Lung (tissue), 12 donors: ENCODE measurements around the gene TGFBR3. TPM values are rescaled to one million over a fixed set of nuclear protein-coding genes. Genes with fewer than 3 reads are reported as not detected.
"Not testable (repeated sequence)": the region's sequence is repeated elsewhere in the genome, so short reads cannot be mapped to it uniquely, and the experiment has no call there.

Experiments
- ATAC-seq: fragments of 200-7000 bp; cut with Tn5 transposase; one replicate; pipeline ENCODE4 v1.9.1; 2020; ENCODE audit warnings: moderate number of reproducible peaks; ENCODE audit not compliant: insufficient read depth, low FRiP score
- DNase-seq, 3 donors: peaks; one replicate each; pipeline ENCODE4 v3.0.0-alpha.2; 2013 to 2017
- H3K27ac ChIP-seq, 2 donors: one replicate each; pipeline ENCODE4 v1.5.1; 2013; ENCODE audit warnings: mild to moderate bottlenecking in 2 of 2, moderate library complexity in 2 of 2, control low read depth in 1 of 2, inconsistent platforms in 1 of 2, low read depth in 1 of 2, low read length in 1 of 2
- H3K27me3 ChIP-seq, 3 donors: one replicate each; pipeline ENCODE4 v1.5.1; 2013; ENCODE audit warnings: low read length in 2 of 3; ENCODE audit not compliant: control insufficient read depth in 3 of 3, insufficient read depth in 3 of 3
- H3K36me3 ChIP-seq, 4 donors: one replicate each; pipeline ENCODE4 v1.5.1; 2013; ENCODE audit warnings: low read length in 4 of 4, mild to moderate bottlenecking in 1 of 4, moderate library complexity in 1 of 4; ENCODE audit not compliant: control insufficient read depth in 4 of 4, insufficient read depth in 4 of 4
- H3K4me1 ChIP-seq, 5 donors: one replicate each; pipeline ENCODE4 v1.5.1; 2013; ENCODE audit warnings: low read length in 5 of 5, mild to moderate bottlenecking in 2 of 5, moderate library complexity in 1 of 5; ENCODE audit not compliant: control insufficient read depth in 5 of 5, insufficient read depth in 5 of 5
- H3K4me3 ChIP-seq: one replicate; pipeline ENCODE4 v1.5.1; 2013; ENCODE audit warnings: mild to moderate bottlenecking, control low read depth, moderate library complexity
- H3K9ac ChIP-seq, 2 donors: one replicate each; pipeline ENCODE4 v1.5.1; 2013; ENCODE audit warnings: low read length in 2 of 2, control low read depth in 1 of 2; ENCODE audit not compliant: insufficient read depth in 1 of 2
- H3K9me3 ChIP-seq, 4 donors: one replicate each; pipeline ENCODE4 v1.5.1; 2013; ENCODE audit warnings: low read length in 3 of 4, mild to moderate bottlenecking in 1 of 4, moderate library complexity in 1 of 4; ENCODE audit not compliant: control insufficient read depth in 4 of 4, insufficient read depth in 3 of 4
- CTCF ChIP-seq: IDR thresholded peaks from 2 replicates; pipeline ENCODE4 v1.5.1; 2012; ENCODE audit warnings: mild to moderate bottlenecking; ENCODE audit errors: control extremely low read depth, extremely low read depth
- WGBS, 2 donors: extraction: QIAGEN DNeasy Blood & Tissue Kit; methylation state at CpG; one replicate each; pipeline ENCODE4 v1.1.7; 2013; 5-methylcytosine and 5-hydroxymethylcytosine counted together
- polyA plus RNA-seq, 2 donors: library from polyadenylated mRNA; stranded (reverse); fragments of 200-250 nt; gene quantifications; one replicate each; pipeline ENCODE4 v1.2.1, GENCODE V29; 2013
- total RNA-seq, 2 donors: library from RNA; depleted of rRNA in 1 of 2; stranded (reverse); fragments of >200 nt in 1 of 2; gene quantifications; one replicate each; pipeline ENCODE4 v1.2.1, GENCODE V29; 2014 to 2021
- donor health status: control.
- donor health status: control.
- donor health status: Bipolar disorder and iron deficiency.
- donor health status: healthy.
- donor health status: DM: yes; HTN: yes; CAD: no.

The TGFBR3 gene
- total and polyA plus RNA-seq, 4 donors: 13.1 to 99.6 (median 26.5) TPM

GRCh38 chr1:91843843-91844242 lies 42.1 kb downstream of the TGFBR3 start:
- peak overlapping the region in 1 of 2 donors; percentile 33 for H3K27ac ChIP-seq
- WGBS, 2 donors: 95 to 98% methylated on average over 3 of the region's 3 CpGs

GRCh38 chr1:91842563-91842962 lies 43.4 kb downstream of the TGFBR3 start:
- no peak for TF ChIP-seq CTCF
- ATAC-seq: no peak
- H3K9me3 ChIP-seq: no peaks in the 10 kb centered on the region

More at GRCh38 chr1:91843843-91844242, 42.1 kb downstream of the TGFBR3 start:
- Histone ChIP-seq H3K9me3 (no peaks in the 10 kb centered on the region), H3K36me3 (no peaks in the 10 kb centered on the region), H3K9ac (no peak overlapping the region), H3K4me1 (peaks cover 8 to 27% (median 18%) of the 10 kb centered on the region in 5 donors), H3K27me3 (no peaks in the 10 kb centered on the region), H3K4me3 (no peak overlapping the region)
- no peak for TF ChIP-seq CTCF
- DNase-seq (no peak), ATAC-seq (no peak)

GRCh38 chr1:91842056-91842455 lies 43.9 kb downstream of the TGFBR3 start:
- TF ChIP-seq CTCF: no peak
- 74 to 86% methylated on average over 3 of the region's 3 CpGs for WGBS, 2 donors
- Histone ChIP-seq H3K9me3 (no peaks in the 10 kb centered on the region), H3K9ac (no peak overlapping the region), H3K4me3 (no peak overlapping the region), H3K27me3 (no peaks in the 10 kb centered on the region), H3K27ac (peak overlapping the region in 1 of 2 donors; percentile 1), H3K36me3 (no peaks in the 10 kb centered on the region), H3K4me1 (peaks cover 8 to 25% (median 18%) of the 10 kb centered on the region in 5 donors)
- ATAC-seq (no peak), DNase-seq (no peak)

More at GRCh38 chr1:91842563-91842962, 43.4 kb downstream of the TGFBR3 start:
- DNase-seq: no peak
- Histone ChIP-seq H3K4me1 (peaks cover 8 to 27% (median 18%) of the 10 kb centered on the region in 5 donors), H3K4me3 (no peak overlapping the region), H3K36me3 (no peaks in the 10 kb centered on the region), H3K27me3 (no peaks in the 10 kb centered on the region), H3K9ac (no peak overlapping the region), H3K27ac (peak overlapping the region in 1 of 2 donors; percentile 1)

- H3K27ac ChIP-seq, H3K9me3 ChIP-seq, ATAC-seq, H3K9ac ChIP-seq, H3K36me3 ChIP-seq, DNase-seq, H3K4me3 ChIP-seq, H3K27me3 ChIP-seq: not testable (repeated sequence)
- peaks cover 5 to 13% (median 9%) of the 10 kb centered on the region in 5 donors for H3K4me1 ChIP-seq
Observed at GRCh38 chr1:91840276-91840675, 45.7 kb downstream of the TGFBR3 start.
